Keratinocyte (primary cell): ENCODE results near the gene ATF6B.

Experiments
- EZH2 ChIP-seq: IDR thresholded peaks from one replicate; pipeline ENCODE4 v1.6.1; 2012; ENCODE audit warnings: inconsistent platforms, mild to moderate bottlenecking, low read length, moderate library complexity
- TF ChIP-seq, protein P1 (sequence below), 3 experiments: IDR thresholded peaks in 1 of 3; conservative IDR thresholded peaks in 1 of 3; optimal IDR thresholded peaks in 1 of 3; 2 replicates in 2 of 3; 3 replicates in 1 of 3; pipeline versions ENCODE3 to v1.5.1; 2011; ENCODE audit warnings: low read length in 3 of 3, mild to moderate bottlenecking in 3 of 3, moderate library complexity in 2 of 3, control low read depth in 1 of 3, inconsistent platforms in 1 of 3; ENCODE audit not compliant: insufficient read depth in 2 of 3; ENCODE audit errors: extremely low read depth in 1 of 3

DNA sequence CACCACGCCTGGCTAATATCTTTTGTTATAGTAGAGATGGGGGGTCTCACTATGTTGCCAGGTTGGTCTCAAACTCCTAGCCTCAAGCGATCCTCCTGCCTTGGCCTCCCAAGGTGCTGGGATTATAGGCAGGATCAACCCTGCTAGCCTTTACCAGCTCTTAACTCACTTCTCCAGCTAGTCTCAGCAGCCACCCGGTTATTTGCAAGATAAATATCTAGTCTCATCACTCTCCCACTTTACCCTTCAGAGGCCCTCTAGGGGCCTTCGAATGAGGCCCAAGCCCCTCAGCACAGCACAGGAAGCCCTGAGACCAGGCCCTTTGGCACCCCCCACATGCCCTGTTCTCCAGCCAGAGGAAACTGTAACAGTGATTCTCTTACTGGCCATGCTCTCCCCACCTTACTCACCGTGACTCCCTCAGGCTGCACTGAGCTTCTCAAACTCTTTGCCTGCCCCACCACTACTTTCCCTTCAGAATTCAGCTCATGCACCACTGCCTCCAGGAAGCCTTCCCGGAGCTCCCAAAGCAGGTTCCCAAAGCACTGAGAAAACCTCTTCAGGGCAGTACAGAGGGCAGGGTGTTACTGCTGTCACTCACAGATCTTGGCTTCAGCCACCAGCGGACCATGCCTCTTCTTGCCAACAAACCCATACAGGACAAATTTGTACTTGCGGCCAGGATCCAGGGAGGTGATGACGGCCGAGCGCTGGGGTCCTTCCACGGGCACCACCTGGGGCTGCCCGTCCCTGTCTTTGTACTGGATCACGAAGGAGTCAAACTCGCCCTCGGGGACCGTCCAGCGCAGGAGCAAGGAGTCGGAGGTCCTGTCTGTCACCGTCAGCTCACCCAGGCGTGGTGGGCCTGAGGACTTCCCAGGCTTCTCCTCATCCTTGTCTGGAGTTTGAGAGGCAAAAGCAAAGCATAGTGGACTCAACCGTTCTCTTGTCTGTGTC lies 44.0 kb downstream of the ATF6B start:
- TF ChIP-seq, protein P1, sequence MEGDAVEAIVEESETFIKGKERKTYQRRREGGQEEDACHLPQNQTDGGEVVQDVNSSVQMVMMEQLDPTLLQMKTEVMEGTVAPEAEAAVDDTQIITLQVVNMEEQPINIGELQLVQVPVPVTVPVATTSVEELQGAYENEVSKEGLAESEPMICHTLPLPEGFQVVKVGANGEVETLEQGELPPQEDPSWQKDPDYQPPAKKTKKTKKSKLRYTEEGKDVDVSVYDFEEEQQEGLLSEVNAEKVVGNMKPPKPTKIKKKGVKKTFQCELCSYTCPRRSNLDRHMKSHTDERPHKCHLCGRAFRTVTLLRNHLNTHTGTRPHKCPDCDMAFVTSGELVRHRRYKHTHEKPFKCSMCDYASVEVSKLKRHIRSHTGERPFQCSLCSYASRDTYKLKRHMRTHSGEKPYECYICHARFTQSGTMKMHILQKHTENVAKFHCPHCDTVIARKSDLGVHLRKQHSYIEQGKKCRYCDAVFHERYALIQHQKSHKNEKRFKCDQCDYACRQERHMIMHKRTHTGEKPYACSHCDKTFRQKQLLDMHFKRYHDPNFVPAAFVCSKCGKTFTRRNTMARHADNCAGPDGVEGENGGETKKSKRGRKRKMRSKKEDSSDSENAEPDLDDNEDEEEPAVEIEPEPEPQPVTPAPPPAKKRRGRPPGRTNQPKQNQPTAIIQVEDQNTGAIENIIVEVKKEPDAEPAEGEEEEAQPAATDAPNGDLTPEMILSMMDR (optimal IDR thresholded peaks at IDR 0.05 in 1 of 3, IDR thresholded peaks at IDR 0.05 in 1 of 3, conservative IDR thresholded peaks at IDR 0.05 in 1 of 3; ENCODE audit: extremely low read depth in 1 of 3, insufficient read depth in 2 of 3, low read length in 3 of 3), result no peak
- TF ChIP-seq EZH2, result no peak
